NCI-H1417 (cell line): Measurements from ENCODE around the gene RABGAP1L.
"Not testable (repeated sequence)": the region's sequence is repeated elsewhere in the genome, so short reads cannot be mapped to it uniquely, and the experiment has no call there.

Source experiments
- DNase-seq, 3 experiments: peaks; one replicate each; lab custom pipeline; 2025; lab: John Stamatoyannopoulos, UW

The RABGAP1L gene

GRCh38 chr1:174445351-174445750 lies 286.0 kb downstream of the RABGAP1L start:
- DNase-seq: no peak

DNA sequence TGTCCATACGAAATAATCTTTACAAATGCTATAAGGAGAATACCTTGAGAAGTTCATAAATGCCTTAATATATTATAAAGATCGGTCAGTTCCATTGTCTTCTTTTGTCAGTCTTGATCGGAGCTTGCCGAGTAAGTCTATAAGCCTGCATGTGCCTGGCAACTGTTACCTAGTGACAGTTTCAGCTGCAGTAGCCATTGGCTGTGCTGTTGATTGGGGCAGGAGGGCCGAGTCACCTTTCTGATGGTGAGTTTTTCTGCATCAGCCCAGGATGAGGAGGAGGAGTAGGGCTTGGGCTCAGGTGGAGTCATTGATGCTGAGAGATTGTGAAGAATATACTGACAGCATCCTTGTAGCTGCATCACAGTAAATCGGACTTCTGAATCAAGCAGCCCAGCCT lies 286.5 kb downstream of the RABGAP1L start:
- peak in 2 of 3 experiments; percentile 48 to 79 for DNase-seq

DNA sequence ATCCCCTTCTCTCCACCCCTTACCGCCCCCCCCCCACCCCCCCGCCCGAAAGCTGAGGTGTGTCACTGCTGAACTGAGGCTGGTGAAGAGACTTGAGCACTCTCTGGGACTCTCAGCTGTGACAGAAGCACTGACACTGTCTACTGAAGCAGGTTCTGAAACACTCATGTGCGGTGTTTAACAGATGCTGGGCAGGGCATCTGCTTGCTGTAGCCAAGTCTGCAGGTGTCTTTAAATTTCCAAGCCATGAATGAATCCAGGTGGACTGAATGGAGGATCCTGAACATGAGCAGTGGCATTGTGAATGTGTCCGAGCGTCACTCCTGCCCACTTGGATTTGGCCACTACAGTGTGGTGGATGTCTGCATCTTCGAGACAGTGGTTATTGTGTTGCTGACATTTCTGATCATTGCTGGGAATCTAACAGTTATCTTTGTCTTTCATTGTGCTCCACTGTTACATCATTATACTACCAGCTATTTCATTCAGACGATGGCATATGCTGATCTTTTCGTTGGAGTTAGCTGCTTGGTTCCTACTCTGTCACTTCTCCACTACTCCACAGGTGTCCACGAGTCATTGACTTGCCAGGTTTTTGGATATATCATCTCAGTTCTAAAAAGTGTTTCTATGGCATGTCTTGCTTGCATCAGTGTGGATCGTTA lies 288.7 kb downstream of the RABGAP1L start, which contains the start of gene GPR52:
Gene GPR52, plus strand, starts transcription at position 99 of the 665 bp plus-strand sequence. Its CDS starts 148 bp downstream, at position 247.
- no peak for DNase-seq

- peak in 1 of 3 experiments; percentile 25 for DNase-seq
Measured at GRCh38 chr1:174448531-174448883, 289.2 kb downstream of the RABGAP1L start.

DNA sequence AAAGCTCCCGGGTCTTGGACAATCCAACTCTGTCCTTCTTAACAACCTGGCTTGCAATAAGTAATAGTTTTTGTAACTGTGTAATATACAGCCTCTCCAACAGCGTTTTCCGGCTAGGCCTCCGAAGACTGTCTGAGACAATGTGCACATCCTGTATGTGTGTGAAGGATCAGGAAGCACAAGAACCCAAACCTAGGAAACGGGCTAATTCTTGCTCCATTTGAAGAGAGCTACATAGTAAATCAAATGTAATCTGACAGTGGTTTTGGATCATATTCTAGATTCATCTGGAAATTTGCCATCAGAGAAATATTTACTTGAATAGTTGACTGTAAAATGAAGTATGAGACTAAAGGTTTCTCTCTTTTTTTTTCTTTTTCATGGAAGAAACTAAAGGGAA lies 289.7 kb downstream of the RABGAP1L start:
- no peak for DNase-seq

DNA sequence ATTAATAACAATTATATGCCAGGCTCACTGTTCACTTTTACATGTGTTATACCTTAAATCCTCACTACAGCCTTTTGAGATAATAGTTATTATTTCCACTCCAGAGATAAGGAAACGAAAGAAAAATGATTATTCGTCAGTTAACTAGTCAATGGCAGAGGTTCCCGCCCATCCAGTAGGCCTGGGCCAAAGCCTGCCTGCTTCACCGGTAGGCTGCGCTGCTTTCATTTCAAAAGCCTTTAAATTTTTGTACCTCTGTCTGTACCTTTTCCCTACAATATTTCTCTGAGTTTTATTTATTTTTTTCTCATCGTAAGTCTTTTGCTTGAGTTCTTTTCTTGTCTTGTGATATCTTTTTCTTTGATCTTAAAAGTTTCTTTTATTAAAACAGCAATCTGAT lies 292.1 kb downstream of the RABGAP1L start:
- no peak for DNase-seq

- DNase-seq: no peak
Measured at GRCh38 chr1:174465855-174466254, 306.5 kb downstream of the RABGAP1L start.

DNA sequence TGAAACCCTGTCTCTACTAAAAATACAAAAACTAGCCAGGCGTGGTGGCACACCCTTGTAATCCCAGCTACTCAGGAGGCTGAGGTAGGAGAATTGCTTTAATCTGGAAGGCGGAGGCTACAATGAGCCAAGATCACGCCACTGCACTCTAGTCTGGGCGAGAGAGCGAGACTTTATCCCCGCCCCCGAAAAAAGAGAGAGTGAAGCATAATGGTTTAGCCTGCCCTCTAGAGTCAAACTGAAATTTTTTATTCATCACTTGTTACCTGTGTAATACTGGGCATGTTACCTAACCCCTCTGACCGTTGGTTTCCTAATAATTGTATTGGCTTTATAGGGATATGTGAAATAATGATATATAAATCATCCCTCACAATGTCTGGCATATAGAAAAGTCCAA lies 307.3 kb downstream of the RABGAP1L start:
- no peak for DNase-seq

GRCh38 chr1:174469052-174469451 lies 309.7 kb downstream of the RABGAP1L start:
- DNase-seq: no peak

DNA sequence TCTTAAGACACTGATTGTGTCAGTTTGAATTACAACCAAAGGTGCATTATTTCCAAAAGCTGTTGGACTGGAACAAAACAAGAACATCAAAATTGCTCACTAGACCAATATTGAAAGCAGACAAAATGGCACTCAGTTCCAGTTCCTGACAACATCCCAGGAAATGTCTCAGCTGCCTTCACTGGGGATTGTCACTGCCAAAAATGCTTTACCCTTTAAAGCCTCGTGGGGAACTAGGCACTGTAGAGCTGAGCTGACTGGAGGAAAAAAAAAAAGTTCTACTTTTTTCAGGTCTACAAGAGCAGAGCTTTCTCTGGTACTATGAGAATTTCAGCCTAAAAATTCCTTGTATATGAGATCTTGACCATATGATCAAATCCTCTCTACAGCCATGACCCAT lies 310.4 kb downstream of the RABGAP1L start:
- DNase-seq: no peak

GRCh38 chr1:174479281-174479680 lies 320.0 kb downstream of the RABGAP1L start:
- no peak for DNase-seq

GRCh38 chr1:174480324-174480723 lies 321.0 kb downstream of the RABGAP1L start:
- no peak for DNase-seq

DNA sequence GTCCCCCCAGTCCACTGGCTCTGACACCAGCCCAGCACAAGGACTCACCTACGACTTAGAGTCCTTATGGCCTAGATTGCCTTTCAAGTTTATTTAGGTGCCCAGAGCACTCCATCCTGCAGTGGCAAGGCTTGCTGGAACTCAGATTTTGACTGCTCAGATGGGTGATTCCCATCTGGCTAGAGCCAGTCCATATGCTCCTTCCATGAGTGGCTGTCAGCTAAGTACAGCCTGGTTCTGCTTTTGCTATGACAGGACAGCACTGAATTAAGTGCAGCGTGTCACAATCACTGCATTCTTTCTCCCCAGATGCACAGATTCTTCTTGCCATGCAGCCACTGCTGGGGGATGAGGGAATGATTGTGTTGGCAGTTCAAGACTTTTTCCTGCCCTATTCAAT lies 332.3 kb downstream of the RABGAP1L start:
- DNase-seq: no peak

- no peak for DNase-seq
Measured at GRCh38 chr1:174497478-174497877, 338.2 kb downstream of the RABGAP1L start.

DNA sequence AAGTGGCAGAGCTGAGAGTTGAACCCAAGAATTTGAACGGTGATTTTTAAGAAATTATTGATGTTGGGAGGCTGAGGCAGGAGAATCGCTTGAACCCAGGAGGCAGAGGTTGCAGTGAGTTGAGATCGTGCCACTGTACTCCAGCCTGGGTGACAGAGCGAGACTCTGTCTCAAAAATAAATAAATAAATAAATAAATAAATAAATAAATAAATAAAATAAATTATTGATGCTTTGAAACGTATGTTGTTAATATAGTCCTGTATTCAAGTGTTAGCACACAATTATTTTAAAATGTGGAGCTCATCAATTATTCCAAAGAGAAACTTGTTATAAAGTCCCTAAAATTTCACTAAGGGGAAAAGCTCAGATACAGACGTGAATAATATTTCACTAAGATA lies 357.4 kb downstream of the RABGAP1L start:
- DNase-seq: not testable (repeated sequence)

- DNase-seq: peak in 2 of 3 experiments; percentile 14 to 69
Measured at GRCh38 chr1:174519844-174520243, 360.5 kb downstream of the RABGAP1L start.

- no peak for DNase-seq
Measured at GRCh38 chr1:174531751-174532150, 372.4 kb downstream of the RABGAP1L start.

DNA sequence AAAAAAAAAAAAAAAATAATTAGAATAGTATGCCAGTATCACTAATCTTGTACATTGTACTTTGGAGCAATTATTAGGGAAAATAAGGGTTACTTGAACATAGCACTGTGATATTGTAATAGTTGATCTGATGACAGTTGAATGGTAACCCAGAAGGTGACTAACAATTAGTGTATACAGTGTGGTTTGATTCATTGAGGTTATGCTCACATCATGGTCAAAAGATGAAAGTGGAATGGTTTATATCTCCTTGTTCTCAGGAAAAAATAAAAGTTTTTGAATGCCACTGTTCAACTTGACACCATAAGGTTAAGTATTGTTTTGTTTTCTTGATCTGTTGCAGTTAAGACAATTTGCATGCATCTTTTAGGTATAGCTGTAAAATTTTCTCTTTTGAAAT lies 375.5 kb downstream of the RABGAP1L start:
- no peak for DNase-seq

- no peak for DNase-seq
Measured at GRCh38 chr1:174535207-174535606, 375.9 kb downstream of the RABGAP1L start.

GRCh38 chr1:174543421-174543820 lies 384.1 kb downstream of the RABGAP1L start:
- not testable (repeated sequence) for DNase-seq

GRCh38 chr1:174550296-174550695 lies 391.0 kb downstream of the RABGAP1L start:
- DNase-seq: no peak

DNA sequence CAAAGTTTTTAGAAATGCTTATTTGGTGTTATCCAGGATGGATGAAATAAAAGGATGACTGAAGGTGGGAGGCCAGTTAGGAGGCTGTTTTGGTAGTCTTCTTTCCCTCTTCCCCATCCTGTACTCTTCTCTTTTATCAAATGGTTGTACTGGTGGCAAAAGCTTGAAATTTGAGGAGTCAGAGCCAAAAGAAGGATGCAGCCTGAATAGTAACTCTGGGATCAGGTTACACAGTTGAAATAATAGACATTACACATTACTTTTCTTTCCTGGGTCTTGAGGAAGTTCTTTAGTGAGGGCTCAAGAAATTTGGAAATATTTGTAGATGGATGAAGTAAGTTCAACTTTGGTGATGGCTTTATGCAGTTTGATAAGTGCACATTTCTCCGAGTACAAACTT lies 397.1 kb downstream of the RABGAP1L start:
- DNase-seq: no peak

DNA sequence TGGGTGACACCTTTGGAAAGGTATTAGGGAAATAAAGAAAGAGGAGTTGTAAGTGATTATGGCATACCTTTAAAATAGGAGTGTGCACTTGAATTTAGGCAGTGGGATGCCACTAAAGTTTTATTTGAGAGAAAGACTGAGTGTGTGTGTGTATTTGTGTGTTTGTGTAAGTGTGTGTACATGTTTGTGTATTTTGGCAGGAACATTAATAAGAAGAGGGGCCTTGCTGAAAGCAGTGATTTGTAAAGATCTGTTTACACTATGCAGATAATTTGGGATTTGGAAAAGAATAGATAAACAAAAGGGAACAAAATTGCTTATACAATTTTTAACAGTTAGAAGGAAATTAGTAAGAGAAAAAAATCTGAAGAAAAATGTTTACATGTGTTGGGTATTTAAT lies 409.2 kb downstream of the RABGAP1L start:
- DNase-seq: no peak

- DNase-seq: no peak
Measured at GRCh38 chr1:174569240-174569639, 409.9 kb downstream of the RABGAP1L start.
